NB4 (cell line): ENCODE results near the gene MCM8.

Source experiments
- POLR2A ChIP-seq: IDR thresholded peaks from 2 replicates; pipeline ENCODE4 v1.6.1; 2011; ENCODE audit warnings: mild to moderate bottlenecking; ENCODE audit not compliant: insufficient read length; ENCODE audit errors: extremely low read depth
- TF ChIP-seq, protein P1 (sequence below): IDR thresholded peaks from one replicate; pipeline ENCODE4 v1.5.1; 2012; ENCODE audit warnings: low read depth, low read length

DNA sequence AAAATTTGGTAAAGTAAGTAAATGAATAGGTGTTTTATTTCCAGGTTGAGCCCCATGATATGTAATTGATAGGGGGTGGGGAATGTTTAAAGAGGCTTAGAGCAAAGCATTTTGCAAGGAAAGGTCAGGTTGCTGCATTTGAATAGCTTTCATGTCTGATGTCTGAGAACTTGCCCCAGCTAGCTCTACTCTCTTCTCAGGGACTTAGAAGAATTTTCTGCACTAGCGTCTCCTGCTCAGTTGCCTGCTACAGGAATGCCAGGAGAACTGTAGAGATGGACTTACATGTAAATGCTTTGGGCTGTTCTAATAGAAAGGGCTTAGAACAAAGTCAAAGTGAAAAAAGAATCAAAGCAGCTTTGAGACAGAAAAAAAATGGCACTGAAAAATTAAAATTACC is 35.6 kb upstream of the MCM8 start:
- TF ChIP-seq, protein P1, sequence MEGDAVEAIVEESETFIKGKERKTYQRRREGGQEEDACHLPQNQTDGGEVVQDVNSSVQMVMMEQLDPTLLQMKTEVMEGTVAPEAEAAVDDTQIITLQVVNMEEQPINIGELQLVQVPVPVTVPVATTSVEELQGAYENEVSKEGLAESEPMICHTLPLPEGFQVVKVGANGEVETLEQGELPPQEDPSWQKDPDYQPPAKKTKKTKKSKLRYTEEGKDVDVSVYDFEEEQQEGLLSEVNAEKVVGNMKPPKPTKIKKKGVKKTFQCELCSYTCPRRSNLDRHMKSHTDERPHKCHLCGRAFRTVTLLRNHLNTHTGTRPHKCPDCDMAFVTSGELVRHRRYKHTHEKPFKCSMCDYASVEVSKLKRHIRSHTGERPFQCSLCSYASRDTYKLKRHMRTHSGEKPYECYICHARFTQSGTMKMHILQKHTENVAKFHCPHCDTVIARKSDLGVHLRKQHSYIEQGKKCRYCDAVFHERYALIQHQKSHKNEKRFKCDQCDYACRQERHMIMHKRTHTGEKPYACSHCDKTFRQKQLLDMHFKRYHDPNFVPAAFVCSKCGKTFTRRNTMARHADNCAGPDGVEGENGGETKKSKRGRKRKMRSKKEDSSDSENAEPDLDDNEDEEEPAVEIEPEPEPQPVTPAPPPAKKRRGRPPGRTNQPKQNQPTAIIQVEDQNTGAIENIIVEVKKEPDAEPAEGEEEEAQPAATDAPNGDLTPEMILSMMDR, result no peak
- no peak for TF ChIP-seq POLR2A
